ENCODE results near the gene WBP11. TPM values are rescaled to one million over a fixed set of nuclear protein-coding genes. Genes with fewer than 3 reads are reported as not detected.

WBP11 gene
- total and polyA plus RNA-seq, 2 of the 13 experiments (the other 11 are each of a cell fraction or from before 2014, with no cell fraction given): 7.6 to 31.0 TPM

DNA sequence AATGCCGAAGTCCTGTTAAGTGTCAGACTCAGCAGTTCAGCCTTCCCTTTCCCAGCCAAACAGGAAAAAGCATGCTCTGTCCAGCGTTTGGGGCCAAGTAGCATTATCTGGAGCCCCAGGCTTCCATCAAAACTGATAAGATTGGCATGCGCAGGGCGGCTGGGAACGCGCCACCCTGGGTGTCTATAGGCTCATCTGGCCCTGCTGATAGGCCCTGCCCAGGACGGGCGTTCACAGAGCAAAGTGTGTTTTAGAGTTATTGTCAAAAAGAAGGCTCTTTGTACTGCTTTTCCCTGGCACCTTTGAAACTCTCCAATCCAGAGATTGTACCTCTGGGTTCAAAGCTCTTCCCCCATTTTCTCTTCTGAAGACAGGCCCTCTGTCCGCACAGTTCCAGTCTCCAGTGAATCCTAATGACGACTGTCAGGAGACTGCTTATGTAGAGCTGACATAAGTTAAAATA lies 40.2 kb upstream of the WBP11 start, which contains the start of gene ART4 (continued):
- TF ChIP-seq HNF4G (IDR thresholded peaks at IDR 0.05; ENCODE audit: borderline replicate concordance, low read depth, low read length) (peak; percentile 25; the same call in 1 of the 2 replicates), HNF4G (CRISPR knock-in tag; IDR thresholded peaks at IDR 0.05; ENCODE audit: borderline replicate concordance, low read depth) (no peak; the same call in 1 of the 2 replicates), ZNF839 (CRISPR knock-in tag; IDR thresholded peaks at IDR 0.05; ENCODE audit: borderline replicate concordance) (no peak), IRX3 (CRISPR knock-in tag; IDR thresholded peaks at IDR 0.05; ENCODE audit: borderline replicate concordance, low read depth) (no peak), WIZ (CRISPR knock-in tag; IDR thresholded peaks at IDR 0.05) (0 out of 2 replicates have a peak, but pooled peaks have one; percentile 59), RBAK (CRISPR knock-in tag; IDR thresholded peaks at IDR 0.05) (no peak), NPAS2 (CRISPR knock-in tag; IDR thresholded peaks at IDR 0.05; ENCODE audit: borderline replicate concordance) (no peak), HDAC2 (CRISPR knock-in tag; IDR thresholded peaks at IDR 0.05) (peak; percentile 42; the same call in 1 of the 2 replicates), KDM1A (CRISPR knock-in tag; IDR thresholded peaks at IDR 0.05) (no peak), MAFF (IDR thresholded peaks at IDR 0.05; ENCODE audit: low read depth, low read length) (no peak), TAF1 (CRISPR knock-in tag; IDR thresholded peaks at IDR 0.05) (peak; percentile 64), ZNF232 (CRISPR knock-in tag; IDR thresholded peaks at IDR 0.05; ENCODE audit: borderline replicate concordance) (no peak), GATA4 (IDR thresholded peaks at IDR 0.05; ENCODE audit: borderline replicate concordance, low read depth) (peak; percentile 83)
- TF ChIP-seq, protein P1, sequence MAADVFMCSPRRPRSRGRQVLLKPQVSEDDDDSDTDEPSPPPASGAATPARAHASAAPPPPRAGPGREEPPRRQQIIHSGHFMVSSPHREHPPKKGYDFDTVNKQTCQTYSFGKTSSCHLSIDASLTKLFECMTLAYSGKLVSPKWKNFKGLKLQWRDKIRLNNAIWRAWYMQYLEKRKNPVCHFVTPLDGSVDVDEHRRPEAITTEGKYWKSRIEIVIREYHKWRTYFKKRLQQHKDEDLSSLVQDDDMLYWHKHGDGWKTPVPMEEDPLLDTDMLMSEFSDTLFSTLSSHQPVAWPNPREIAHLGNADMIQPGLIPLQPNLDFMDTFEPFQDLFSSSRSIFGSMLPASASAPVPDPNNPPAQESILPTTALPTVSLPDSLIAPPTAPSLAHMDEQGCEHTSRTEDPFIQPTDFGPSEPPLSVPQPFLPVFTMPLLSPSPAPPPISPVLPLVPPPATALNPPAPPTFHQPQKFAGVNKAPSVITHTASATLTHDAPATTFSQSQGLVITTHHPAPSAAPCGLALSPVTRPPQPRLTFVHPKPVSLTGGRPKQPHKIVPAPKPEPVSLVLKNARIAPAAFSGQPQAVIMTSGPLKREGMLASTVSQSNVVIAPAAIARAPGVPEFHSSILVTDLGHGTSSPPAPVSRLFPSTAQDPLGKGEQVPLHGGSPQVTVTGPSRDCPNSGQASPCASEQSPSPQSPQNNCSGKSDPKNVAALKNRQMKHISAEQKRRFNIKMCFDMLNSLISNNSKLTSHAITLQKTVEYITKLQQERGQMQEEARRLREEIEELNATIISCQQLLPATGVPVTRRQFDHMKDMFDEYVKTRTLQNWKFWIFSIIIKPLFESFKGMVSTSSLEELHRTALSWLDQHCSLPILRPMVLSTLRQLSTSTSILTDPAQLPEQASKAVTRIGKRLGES (CRISPR knock-in tag; IDR thresholded peaks at IDR 0.05; ENCODE audit: borderline replicate concordance): 0 out of 2 replicates have a peak, but pooled peaks have one; percentile 64
- TF ChIP-seq, protein P2, sequence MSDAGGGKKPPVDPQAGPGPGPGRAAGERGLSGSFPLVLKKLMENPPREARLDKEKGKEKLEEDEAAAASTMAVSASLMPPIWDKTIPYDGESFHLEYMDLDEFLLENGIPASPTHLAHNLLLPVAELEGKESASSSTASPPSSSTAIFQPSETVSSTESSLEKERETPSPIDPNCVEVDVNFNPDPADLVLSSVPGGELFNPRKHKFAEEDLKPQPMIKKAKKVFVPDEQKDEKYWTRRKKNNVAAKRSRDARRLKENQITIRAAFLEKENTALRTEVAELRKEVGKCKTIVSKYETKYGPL (CRISPR knock-in tag; IDR thresholded peaks at IDR 0.05): no peak
- TF ChIP-seq, protein P3, sequence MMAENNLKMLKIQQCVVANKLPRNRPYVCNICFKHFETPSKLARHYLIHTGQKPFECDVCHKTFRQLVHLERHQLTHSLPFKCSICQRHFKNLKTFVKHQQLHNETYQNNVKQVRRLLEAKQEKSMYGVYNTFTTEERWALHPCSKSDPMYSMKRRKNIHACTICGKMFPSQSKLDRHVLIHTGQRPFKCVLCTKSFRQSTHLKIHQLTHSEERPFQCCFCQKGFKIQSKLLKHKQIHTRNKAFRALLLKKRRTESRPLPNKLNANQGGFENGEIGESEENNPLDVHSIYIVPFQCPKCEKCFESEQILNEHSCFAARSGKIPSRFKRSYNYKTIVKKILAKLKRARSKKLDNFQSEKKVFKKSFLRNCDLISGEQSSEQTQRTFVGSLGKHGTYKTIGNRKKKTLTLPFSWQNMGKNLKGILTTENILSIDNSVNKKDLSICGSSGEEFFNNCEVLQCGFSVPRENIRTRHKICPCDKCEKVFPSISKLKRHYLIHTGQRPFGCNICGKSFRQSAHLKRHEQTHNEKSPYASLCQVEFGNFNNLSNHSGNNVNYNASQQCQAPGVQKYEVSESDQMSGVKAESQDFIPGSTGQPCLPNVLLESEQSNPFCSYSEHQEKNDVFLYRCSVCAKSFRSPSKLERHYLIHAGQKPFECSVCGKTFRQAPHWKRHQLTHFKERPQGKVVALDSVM (CRISPR knock-in tag; IDR thresholded peaks at IDR 0.05): no peak
- TF ChIP-seq, protein P4, sequence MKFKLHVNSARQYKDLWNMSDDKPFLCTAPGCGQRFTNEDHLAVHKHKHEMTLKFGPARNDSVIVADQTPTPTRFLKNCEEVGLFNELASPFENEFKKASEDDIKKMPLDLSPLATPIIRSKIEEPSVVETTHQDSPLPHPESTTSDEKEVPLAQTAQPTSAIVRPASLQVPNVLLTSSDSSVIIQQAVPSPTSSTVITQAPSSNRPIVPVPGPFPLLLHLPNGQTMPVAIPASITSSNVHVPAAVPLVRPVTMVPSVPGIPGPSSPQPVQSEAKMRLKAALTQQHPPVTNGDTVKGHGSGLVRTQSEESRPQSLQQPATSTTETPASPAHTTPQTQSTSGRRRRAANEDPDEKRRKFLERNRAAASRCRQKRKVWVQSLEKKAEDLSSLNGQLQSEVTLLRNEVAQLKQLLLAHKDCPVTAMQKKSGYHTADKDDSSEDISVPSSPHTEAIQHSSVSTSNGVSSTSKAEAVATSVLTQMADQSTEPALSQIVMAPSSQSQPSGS (CRISPR knock-in tag; IDR thresholded peaks at IDR 0.05): no peak
- TF ChIP-seq, protein P5, sequence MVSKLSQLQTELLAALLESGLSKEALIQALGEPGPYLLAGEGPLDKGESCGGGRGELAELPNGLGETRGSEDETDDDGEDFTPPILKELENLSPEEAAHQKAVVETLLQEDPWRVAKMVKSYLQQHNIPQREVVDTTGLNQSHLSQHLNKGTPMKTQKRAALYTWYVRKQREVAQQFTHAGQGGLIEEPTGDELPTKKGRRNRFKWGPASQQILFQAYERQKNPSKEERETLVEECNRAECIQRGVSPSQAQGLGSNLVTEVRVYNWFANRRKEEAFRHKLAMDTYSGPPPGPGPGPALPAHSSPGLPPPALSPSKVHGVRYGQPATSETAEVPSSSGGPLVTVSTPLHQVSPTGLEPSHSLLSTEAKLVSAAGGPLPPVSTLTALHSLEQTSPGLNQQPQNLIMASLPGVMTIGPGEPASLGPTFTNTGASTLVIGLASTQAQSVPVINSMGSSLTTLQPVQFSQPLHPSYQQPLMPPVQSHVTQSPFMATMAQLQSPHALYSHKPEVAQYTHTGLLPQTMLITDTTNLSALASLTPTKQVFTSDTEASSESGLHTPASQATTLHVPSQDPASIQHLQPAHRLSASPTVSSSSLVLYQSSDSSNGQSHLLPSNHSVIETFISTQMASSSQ (IDR thresholded peaks at IDR 0.05; ENCODE audit: low read depth): peak; percentile 61
- TF ChIP-seq, protein P5 (CRISPR knock-in tag; IDR thresholded peaks at IDR 0.05; ENCODE audit: borderline replicate concordance): no peak
